IMR-90 (cell line): Measurements from ENCODE around the gene ERMAP. TPM values are rescaled to one million over a fixed set of nuclear protein-coding genes. Genes with fewer than 3 reads are reported as not detected.

Source experiments
- ATAC-seq: fragments of 200-7000 bp; cut with Tn5 transposase; 2 replicates; pipeline ENCODE4 v1.9.1; 2020; ENCODE audit warnings: low read depth, mild to moderate bottlenecking, moderate library complexity
- BruUV-seq: library from RNA; stranded (reverse); fragments of 400-500 nt; replicated peaks from 2 replicates; lab custom pipeline; 2021; lab: Mats Ljungman, UMichigan
- CTCF ChIA-PET: fragments of 300-600 bp; formaldehyde crosslinking; extraction: SDS; loops from one replicate; lab custom pipeline; 2021; ENCODE audit warnings: antibody characterized with exemption; lab: Yijun Ruan, JAX
- POLR2A ChIA-PET: fragments of 300-600 bp; sonication (Branson Sonifier 250); formaldehyde crosslinking; loops from one replicate; lab custom pipeline; 2022; ENCODE audit warnings: antibody characterized with exemption; ENCODE audit not compliant: unreplicated experiment; lab: Charles Lee
- DNase-seq: peaks from one replicate; pipeline ENCODE4 v3.0.0; 2013
- H2AFZ ChIP-seq: replicated peaks from 2 replicates; pipeline ENCODE3; 2013; ENCODE audit warnings: low read length, mild to moderate bottlenecking; ENCODE audit not compliant: poor library complexity
- H2AK5ac ChIP-seq: 2 replicates; pipeline ENCODE4 v1.6.1; 2013; ENCODE audit warnings: low read depth, low read length, inconsistent platforms
- H2AK9ac ChIP-seq: replicated peaks from 2 replicates; pipeline ENCODE3; 2013; ENCODE audit warnings: mild to moderate bottlenecking, low read depth, low read length, moderate library complexity; ENCODE audit not compliant: poor library complexity
- H2BK120ac ChIP-seq: 2 replicates; pipeline ENCODE4 v1.6.1; 2013; ENCODE audit warnings: low read depth, low read length, inconsistent platforms
- H2BK15ac ChIP-seq: 3 replicates; pipeline ENCODE4 v1.6.1; 2013; ENCODE audit warnings: low read depth, low read length, inconsistent platforms
- H2BK20ac ChIP-seq: 2 replicates; pipeline ENCODE4 v1.6.1; 2013; ENCODE audit warnings: low read depth, mild to moderate bottlenecking, inconsistent platforms, low read length, moderate library complexity
- H2BK5ac ChIP-seq: 2 replicates; pipeline ENCODE4 v1.6.1; 2013; ENCODE audit warnings: mild to moderate bottlenecking, low read depth, low read length, inconsistent platforms; ENCODE audit not compliant: poor library complexity, severe bottlenecking
- H3K14ac ChIP-seq: replicated peaks from 2 replicates; pipeline ENCODE4 v1.6.1; 2013; ENCODE audit warnings: low read depth, low read length, inconsistent platforms
- H3K18ac ChIP-seq: 2 replicates; pipeline ENCODE4 v1.6.1; 2013; ENCODE audit warnings: low read depth, low read length, control low read depth
- H3K23ac ChIP-seq: 2 replicates; pipeline ENCODE4 v1.6.1; 2013; ENCODE audit warnings: low read depth, low read length, inconsistent platforms
- H3K27ac ChIP-seq: 2 replicates; pipeline ENCODE4 v1.5.1; 2013; ENCODE audit warnings: mild to moderate bottlenecking, control low read depth, low read length; ENCODE audit not compliant: insufficient read depth
- H3K27me3 ChIP-seq: 2 replicates; pipeline ENCODE4 v1.6.1; 2013; ENCODE audit warnings: low read length; ENCODE audit not compliant: control insufficient read depth, insufficient read depth
- H3K36me3 ChIP-seq: 2 replicates; pipeline ENCODE4 v1.6.1; 2013; ENCODE audit warnings: low read length, mixed read lengths; ENCODE audit not compliant: control insufficient read depth, insufficient read depth
- H3K4ac ChIP-seq: 2 replicates; pipeline ENCODE4 v1.6.1; 2013; ENCODE audit warnings: low read depth, low read length, inconsistent platforms
- H3K4me1 ChIP-seq: 2 replicates; pipeline ENCODE4 v1.6.1; 2013; ENCODE audit warnings: low read length, mixed read lengths; ENCODE audit not compliant: control insufficient read depth, insufficient read depth
- H3K4me2 ChIP-seq: 2 replicates; pipeline ENCODE4 v1.6.1; 2013; ENCODE audit warnings: low read depth, mild to moderate bottlenecking, control low read depth, low read length, moderate library complexity
- H3K4me3 ChIP-seq: 2 replicates; pipeline ENCODE4 v1.5.1; 2013; ENCODE audit warnings: low read depth, mild to moderate bottlenecking, control low read depth, low read length, moderate library complexity; ENCODE audit not compliant: insufficient read depth
- H3K56ac ChIP-seq: 2 replicates; pipeline ENCODE4 v1.6.1; 2013; ENCODE audit warnings: low read length, inconsistent platforms; ENCODE audit not compliant: insufficient read depth; ENCODE audit errors: extremely low read depth
- H3K79me1 ChIP-seq, 2 experiments: 2 replicates each; pipeline ENCODE4 v1.6.1; 2013; ENCODE audit warnings: low read length in 2 of 2, inconsistent platforms in 1 of 2, low read depth in 1 of 2
- H3K9ac ChIP-seq: 2 replicates; pipeline ENCODE4 v1.6.1; 2013; ENCODE audit warnings: low read depth, low read length, control low read depth
- H3K9me1 ChIP-seq: 2 replicates; pipeline ENCODE4 v1.6.1; 2013; ENCODE audit warnings: low read length, inconsistent platforms; ENCODE audit not compliant: insufficient read depth
- H3K9me3 ChIP-seq: 2 replicates; pipeline ENCODE4 v1.6.1; 2013; ENCODE audit warnings: low read length; ENCODE audit not compliant: control insufficient read depth, insufficient read depth
- H4K20me1 ChIP-seq: 2 replicates; pipeline ENCODE4 v1.6.1; 2013; ENCODE audit warnings: low read length, inconsistent platforms; ENCODE audit not compliant: insufficient read depth
- H4K5ac ChIP-seq: 2 replicates; pipeline ENCODE4 v1.6.1; 2013; ENCODE audit warnings: mild to moderate bottlenecking, low read depth, low read length, control low read depth
- H4K8ac ChIP-seq, 2 experiments: 2 replicates each; pipeline ENCODE4 v1.6.1; 2013; ENCODE audit warnings: low read depth in 2 of 2, low read length in 2 of 2, control low read depth in 1 of 2, inconsistent platforms in 1 of 2
- H4K91ac ChIP-seq: 2 replicates; pipeline ENCODE4 v1.6.1; 2013; ENCODE audit warnings: low read depth, low read length, inconsistent platforms; ENCODE audit not compliant: insufficient read depth
- BHLHE40 ChIP-seq: fragments of 150-350 bp; IDR thresholded peaks from 2 replicates; pipeline ENCODE4 v1.6.1; 2016; ENCODE audit warnings: mild to moderate bottlenecking, low read depth, low read length
- CEBPB ChIP-seq: IDR thresholded peaks from 2 replicates; pipeline ENCODE4 v1.6.1; 2012; ENCODE audit warnings: low read depth, low read length, improper control_type of control experiment
- CHD1 ChIP-seq: IDR thresholded peaks from 2 replicates; pipeline ENCODE4 v1.6.1; 2012; ENCODE audit warnings: low read depth, low read length, improper control_type of control experiment
- CTCF ChIP-seq: conservative IDR thresholded peaks from 2 replicates; pipeline ENCODE4 v1.5.1; 2012; ENCODE audit warnings: mild to moderate bottlenecking, low read depth, low read length, improper control_type of control experiment
- FOS ChIP-seq: fragments of 150-350 bp; IDR thresholded peaks from 2 replicates; pipeline ENCODE4 v1.6.1; 2016; ENCODE audit warnings: low read depth, low read length
- MAFK ChIP-seq: IDR thresholded peaks from 2 replicates; pipeline ENCODE4 v1.6.1; 2012; ENCODE audit warnings: low read depth, low read length, improper control_type of control experiment
- MAZ ChIP-seq: IDR thresholded peaks from 2 replicates; pipeline ENCODE4 v1.6.1; 2012; ENCODE audit warnings: low read depth, mild to moderate bottlenecking, low read length, improper control_type of control experiment, moderate library complexity, borderline replicate concordance
- MXI1 ChIP-seq: IDR thresholded peaks from 2 replicates; pipeline ENCODE4 v1.6.1; 2012; ENCODE audit warnings: low read depth, mild to moderate bottlenecking, low read length, moderate library complexity, borderline replicate concordance
- NFE2L2 ChIP-seq: fragments of 150-350 bp; IDR thresholded peaks from 2 replicates; pipeline ENCODE4 v1.6.1; 2016; ENCODE audit warnings: low read depth, mild to moderate bottlenecking, low read length
- POLR2A ChIP-seq: IDR thresholded peaks from 2 replicates; pipeline ENCODE4 v1.6.1; 2012; ENCODE audit warnings: mild to moderate bottlenecking, low read depth, low read length
- RAD21 ChIP-seq: IDR thresholded peaks from 2 replicates; pipeline ENCODE4 v1.6.1; 2012; ENCODE audit warnings: low read length, improper control_type of control experiment
- RCOR1 ChIP-seq: IDR thresholded peaks from 2 replicates; pipeline ENCODE4 v1.6.1; 2012; ENCODE audit warnings: mild to moderate bottlenecking, low read length, improper control_type of control experiment; ENCODE audit not compliant: insufficient replicate concordance
- RFX5 ChIP-seq: IDR thresholded peaks from 2 replicates; pipeline ENCODE4 v1.8.0; 2012; ENCODE audit warnings: low read depth, mild to moderate bottlenecking, low read length, moderate library complexity
- SMC3 ChIP-seq: fragments of 150-350 bp; IDR thresholded peaks from 2 replicates; pipeline ENCODE4 v1.6.1; 2016; ENCODE audit warnings: low read depth, mild to moderate bottlenecking, antibody characterized with exemption, low read length, moderate library complexity
- WGBS, 2 experiments: methylation state at CpG; one replicate each; pipeline versions ENCODE4 v1.1.5 to v1.1.7; 2013; ENCODE audit warnings: missing lambda C conversion rate in 2 of 2; ENCODE audit not compliant: insufficient read length in 1 of 2; ENCODE audit errors: extremely low coverage in 2 of 2; 5-methylcytosine and 5-hydroxymethylcytosine counted together
- dilution Hi-C: fragments of 300-500 bp; cut with HindIII; formaldehyde crosslinking; loops from one replicate; pipeline ENCODE4 v1.14.3; 2018; ENCODE audit warnings: low sequenced_read_pairs; ENCODE audit not compliant: unreplicated experiment
- in situ Hi-C: fragments of 300-500 bp; cut with MboI; formaldehyde crosslinking; loops from 3 replicates; pipeline ENCODE4 v1.14.3; 2019; ENCODE audit warnings: low sequenced_read_pairs, inconsistent platforms, mixed read lengths
- intact Hi-C: fragments of 100-400 bp; cut with micrococcal nuclease; formaldehyde crosslinking; loops from 2 replicates; pipeline ENCODE4 v1.10.0; 2022
- polyA plus RNA-seq, 3 experiments: library from polyadenylated mRNA; depleted of rRNA; stranded (reverse); fragments of >200 nt; gene quantifications; 2 replicates each; pipeline ENCODE4 v1.2.3, GENCODE V29; 2012; ENCODE audit warnings: low replicate concordance in 1 of 3
- total RNA-seq: library from RNA; depleted of rRNA; stranded (reverse); fragments of >200 nt; gene quantifications from 2 replicates; pipeline ENCODE4 v1.2.3, GENCODE V29; 2012
- TF ChIP-seq, protein P1 (sequence below): fragments of 150-350 bp; IDR thresholded peaks from 2 replicates; pipeline ENCODE4 v1.6.1; 2017; ENCODE audit warnings: mild to moderate bottlenecking, antibody characterized with exemption, low read length, low read depth
- TF ChIP-seq, protein P2 (sequence below): fragments of 150-350 bp; IDR thresholded peaks from 2 replicates; pipeline ENCODE4 v1.6.1; 2016; ENCODE audit warnings: low read depth, mild to moderate bottlenecking, low read length, moderate library complexity, borderline replicate concordance

Gene ERMAP
- total and polyA plus RNA-seq, 2 of the 4 experiments (the other 2 are of a cell fraction): 5.0 to 7.2 TPM

DNA sequence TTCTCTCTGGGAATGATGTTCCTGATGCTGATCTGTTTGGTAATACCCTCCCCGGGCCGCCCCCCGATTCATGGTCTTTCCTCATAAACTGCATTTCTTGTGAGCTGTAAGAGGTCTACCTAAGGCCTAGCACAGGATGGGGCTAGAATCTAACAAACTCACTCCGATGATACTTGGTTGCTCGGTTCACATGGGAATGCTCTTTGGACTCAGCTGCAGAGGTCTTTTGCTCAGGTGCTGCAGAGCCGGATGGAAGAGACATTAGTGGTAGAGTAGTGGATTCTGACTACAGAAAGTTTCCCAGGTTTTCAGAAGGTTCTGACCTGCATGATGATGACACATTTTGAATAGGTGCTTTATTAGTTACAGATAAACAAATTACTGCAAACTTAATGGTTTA lies 40.4 kb upstream of the ERMAP start:
- Histone ChIP-seq H3K27me3 (no peaks in the 10 kb centered on the region), H3K23ac (no peak overlapping the region), H3K9ac (no peak overlapping the region), H3K14ac (no peak overlapping the region), H3K18ac (no peak overlapping the region), H4K20me1 (no peaks in the 10 kb centered on the region; the same call in 1 of the 2 replicates), H3K56ac (no peak overlapping the region), H2AFZ (no peak overlapping the region), H3K79me1 (peaks cover 19 to 35% of the 10 kb centered on the region in 2 experiments), H2AK9ac (no peak overlapping the region), H3K9me3 (no peaks in the 10 kb centered on the region), H2BK120ac (no peak overlapping the region), H3K4ac (no peak overlapping the region), H3K4me2 (no peak overlapping the region), H3K4me3 (no peak overlapping the region), H4K8ac (no peak overlapping the region), H2BK5ac (no peak overlapping the region), H3K36me3 (peaks cover 22% of the 10 kb centered on the region), H2AK5ac (no peak overlapping the region), H3K27ac (no peak overlapping the region), H3K9me1 (peaks cover 7% of the 10 kb centered on the region; the same call in 1 of the 2 replicates), H3K4me1 (no peaks in the 10 kb centered on the region), H4K91ac (no peak overlapping the region), H2BK15ac (no peak overlapping the region), H4K5ac (no peak overlapping the region), H2BK20ac (no peak overlapping the region)
- WGBS, 2 experiments: 100% methylated on average over 2 of the region's 6 CpGs; no CpG with 5 or more reads in 1 of the 2 experiments
- ChIA-PET CTCF (interaction anchor here (3.2 kb wide), 1 partner anchor 297 kb away, joined by 13 read pairs; no protein-coding TSS in a partner anchor), POLR2A (no interaction called here)
- DNase-seq (no peak), ATAC-seq (no peak)
- dilution Hi-C loops (no loop called here), in situ Hi-C loops (loop anchor here (5.0 kb wide), 1 partner anchor 296 kb away; no protein-coding TSS in a partner anchor), intact Hi-C loops (no loop called here)
- BruUV-seq: no TSS peak
- TF ChIP-seq CEBPB: no peak
- TF ChIP-seq BHLHE40: no peak
- TF ChIP-seq POLR2A: no peak
- TF ChIP-seq CTCF: no peak
- TF ChIP-seq RAD21: no peak
- TF ChIP-seq, protein P1, sequence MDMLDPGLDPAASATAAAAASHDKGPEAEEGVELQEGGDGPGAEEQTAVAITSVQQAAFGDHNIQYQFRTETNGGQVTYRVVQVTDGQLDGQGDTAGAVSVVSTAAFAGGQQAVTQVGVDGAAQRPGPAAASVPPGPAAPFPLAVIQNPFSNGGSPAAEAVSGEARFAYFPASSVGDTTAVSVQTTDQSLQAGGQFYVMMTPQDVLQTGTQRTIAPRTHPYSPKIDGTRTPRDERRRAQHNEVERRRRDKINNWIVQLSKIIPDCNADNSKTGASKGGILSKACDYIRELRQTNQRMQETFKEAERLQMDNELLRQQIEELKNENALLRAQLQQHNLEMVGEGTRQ: no peak
- TF ChIP-seq CHD1: no peak
- TF ChIP-seq RFX5: no peak
- no peak for TF ChIP-seq MAZ
- no peak for TF ChIP-seq NFE2L2
- no peak for TF ChIP-seq RCOR1
- TF ChIP-seq, protein P2, sequence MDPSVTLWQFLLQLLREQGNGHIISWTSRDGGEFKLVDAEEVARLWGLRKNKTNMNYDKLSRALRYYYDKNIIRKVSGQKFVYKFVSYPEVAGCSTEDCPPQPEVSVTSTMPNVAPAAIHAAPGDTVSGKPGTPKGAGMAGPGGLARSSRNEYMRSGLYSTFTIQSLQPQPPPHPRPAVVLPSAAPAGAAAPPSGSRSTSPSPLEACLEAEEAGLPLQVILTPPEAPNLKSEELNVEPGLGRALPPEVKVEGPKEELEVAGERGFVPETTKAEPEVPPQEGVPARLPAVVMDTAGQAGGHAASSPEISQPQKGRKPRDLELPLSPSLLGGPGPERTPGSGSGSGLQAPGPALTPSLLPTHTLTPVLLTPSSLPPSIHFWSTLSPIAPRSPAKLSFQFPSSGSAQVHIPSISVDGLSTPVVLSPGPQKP: no peak
- no peak for TF ChIP-seq FOS
- TF ChIP-seq SMC3: no peak
- no peak for TF ChIP-seq MAFK
- no peak for TF ChIP-seq MXI1
